HEK293 (cell line): ENCODE data around the gene SERTAD3.

Experiments used
- CTCF ChIA-PET: fragments of 350-600 bp; formaldehyde crosslinking; extraction: SDS; loops from one replicate; lab custom pipeline; 2021; ENCODE audit warnings: antibody characterized with exemption; lab: Yijun Ruan, JAX
- POLR2A ChIA-PET: fragments of 300-600 bp; formaldehyde crosslinking; extraction: SDS; loops from one replicate; lab custom pipeline; 2020; ENCODE audit warnings: antibody characterized with exemption, inconsistent platforms; lab: Yijun Ruan, JAX
- H3K27ac ChIP-seq: fragments of 200-500 bp; sonication (Bioruptor generic); 2 replicates; pipeline ENCODE4 v1.5.1; 2014; ENCODE audit warnings: low read depth, low read length, control low read depth, inconsistent platforms; ENCODE audit errors: extremely low read depth
- H3K36me3 ChIP-seq, 2 experiments: fragments of 200-500 bp in 1 of 2; sonication (Bioruptor generic) in 1 of 2; 1 replicate in 1 of 2; 2 replicates in 1 of 2; pipeline ENCODE4 v1.5.1; 2014 to 2017; ENCODE audit warnings: inconsistent platforms in 2 of 2, low read length in 2 of 2; ENCODE audit not compliant: control insufficient read depth in 2 of 2, insufficient read depth in 1 of 2
- H3K4me1 ChIP-seq: fragments of 200-500 bp; sonication (Bioruptor generic); 2 replicates; pipeline ENCODE4 v1.5.1; 2014; ENCODE audit warnings: mild to moderate bottlenecking, low read length, inconsistent platforms; ENCODE audit not compliant: control insufficient read depth, insufficient read depth
- H3K4me3 ChIP-seq: 2 replicates; pipeline ENCODE4 v1.5.1; 2011; ENCODE audit warnings: low read depth, mild to moderate bottlenecking, control low read depth, low read length, moderate library complexity
- H3K9me3 ChIP-seq: fragments of 200-500 bp; sonication (Bioruptor generic); 2 replicates; pipeline ENCODE4 v1.5.1; 2014; ENCODE audit warnings: low read depth, low read length, inconsistent platforms; ENCODE audit not compliant: control insufficient read depth, insufficient read depth
- GLIS1 ChIP-seq: fragments of 450-650 bp; formaldehyde crosslinking; IDR thresholded peaks from 2 replicates; pipeline ENCODE4 v1.5.1; 2016; ENCODE audit warnings: missing biosample characterization, missing genetic modification characterization
- KLF9 ChIP-seq: fragments of 450-650 bp; formaldehyde crosslinking; IDR thresholded peaks from 2 replicates; pipeline ENCODE4 v1.5.1; 2016; ENCODE audit warnings: missing biosample characterization, missing genetic modification characterization, low read depth
- PATZ1 ChIP-seq: fragments of 450-650 bp; formaldehyde crosslinking; IDR thresholded peaks from 2 replicates; pipeline ENCODE4 v1.5.1; 2016; ENCODE audit warnings: missing biosample characterization, missing genetic modification characterization
- PRDM1 ChIP-seq: fragments of 450-650 bp; formaldehyde crosslinking; IDR thresholded peaks from 2 replicates; pipeline ENCODE4; 2016; ENCODE audit warnings: missing biosample characterization, missing genetic modification characterization
- REPIN1 ChIP-seq: fragments of 450-650 bp; formaldehyde crosslinking; IDR thresholded peaks from 2 replicates; pipeline ENCODE4 v1.5.1; 2017; ENCODE audit warnings: missing biosample characterization, missing genetic modification characterization, low read depth
- SCRT2 ChIP-seq: fragments of 450-650 bp; formaldehyde crosslinking; IDR thresholded peaks from 2 replicates; pipeline ENCODE4 v1.5.1; 2016; ENCODE audit warnings: missing biosample characterization, missing genetic modification characterization
- SP2 ChIP-seq: fragments of 450-650 bp; formaldehyde crosslinking; IDR thresholded peaks from 2 replicates; pipeline ENCODE4 v1.5.1; 2016; ENCODE audit warnings: missing biosample characterization, missing genetic modification characterization
- SP7 ChIP-seq: fragments of 450-650 bp; formaldehyde crosslinking; IDR thresholded peaks from 2 replicates; pipeline ENCODE4 v1.5.1; 2016; ENCODE audit warnings: missing biosample characterization, missing genetic modification characterization
- WT1 ChIP-seq: fragments of 450-650 bp; formaldehyde crosslinking; IDR thresholded peaks from 2 replicates; pipeline ENCODE4 v1.5.1; 2016; ENCODE audit warnings: missing biosample characterization, missing genetic modification characterization
- ZNF169 ChIP-seq: fragments of 450-650 bp; formaldehyde crosslinking; IDR thresholded peaks from 2 replicates; pipeline ENCODE4 v1.5.1; 2016; ENCODE audit warnings: missing biosample characterization, missing genetic modification characterization
- ZNF324 ChIP-seq: fragments of 450-650 bp; formaldehyde crosslinking; IDR thresholded peaks from 2 replicates; pipeline ENCODE4 v1.5.1; 2016; ENCODE audit warnings: missing biosample characterization, missing genetic modification characterization
- ZNF398 ChIP-seq: fragments of 450-650 bp; formaldehyde crosslinking; IDR thresholded peaks from 2 replicates; pipeline ENCODE4 v1.5.1; 2017; ENCODE audit warnings: missing biosample characterization, missing genetic modification characterization
- ZNF521 ChIP-seq: fragments of 450-650 bp; formaldehyde crosslinking; IDR thresholded peaks from 2 replicates; pipeline ENCODE4 v1.5.1; 2017; ENCODE audit warnings: missing biosample characterization, mild to moderate bottlenecking, missing genetic modification characterization
- ZNF600 ChIP-seq: fragments of 450-650 bp; formaldehyde crosslinking; IDR thresholded peaks from 2 replicates; pipeline ENCODE4 v1.5.1; 2016; ENCODE audit warnings: missing biosample characterization, missing genetic modification characterization
- ZSCAN16 ChIP-seq: fragments of 450-650 bp; formaldehyde crosslinking; IDR thresholded peaks from 2 replicates; pipeline ENCODE4 v1.5.1; 2016; ENCODE audit warnings: missing biosample characterization, missing genetic modification characterization
- ZSCAN4 ChIP-seq: fragments of 450-650 bp; formaldehyde crosslinking; IDR thresholded peaks from 2 replicates; pipeline ENCODE4 v1.5.1; 2017; ENCODE audit warnings: missing biosample characterization, missing genetic modification characterization
- TF ChIP-seq, protein P1 (sequence below): fragments of 450-650 bp; formaldehyde crosslinking; IDR thresholded peaks from 2 replicates; pipeline ENCODE4 v1.5.1; 2016; ENCODE audit warnings: missing biosample characterization, missing genetic modification characterization
- TF ChIP-seq, protein P2 (sequence below): fragments of 450-650 bp; formaldehyde crosslinking; IDR thresholded peaks from 2 replicates; pipeline ENCODE4 v1.5.1; 2016; ENCODE audit warnings: missing biosample characterization, missing genetic modification characterization
- TF ChIP-seq, protein P3 (sequence below): fragments of 450-650 bp; formaldehyde crosslinking; IDR thresholded peaks from 2 replicates; pipeline ENCODE4 v1.5.1; 2016; ENCODE audit warnings: missing biosample characterization, missing genetic modification characterization
- TF ChIP-seq, protein P4 (sequence below): fragments of 450-650 bp; formaldehyde crosslinking; optimal IDR thresholded peaks from 2 replicates; pipeline ENCODE3; 2016; ENCODE audit warnings: missing biosample characterization, mild to moderate bottlenecking, missing genetic modification characterization
- TF ChIP-seq, protein P5 (sequence below): fragments of 450-650 bp; formaldehyde crosslinking; IDR thresholded peaks from 2 replicates; pipeline ENCODE4 v1.5.1; 2016; ENCODE audit warnings: missing biosample characterization, missing genetic modification characterization

Gene SERTAD3

GRCh38 chr19:40417643-40417981 lies 26.5 kb downstream of the SERTAD3 start (continued):
- TF ChIP-seq WT1 = no peak
- TF ChIP-seq GLIS1 (tag by site-specific recombination) = peak; percentile 54
- TF ChIP-seq KLF9 = no peak

DNA sequence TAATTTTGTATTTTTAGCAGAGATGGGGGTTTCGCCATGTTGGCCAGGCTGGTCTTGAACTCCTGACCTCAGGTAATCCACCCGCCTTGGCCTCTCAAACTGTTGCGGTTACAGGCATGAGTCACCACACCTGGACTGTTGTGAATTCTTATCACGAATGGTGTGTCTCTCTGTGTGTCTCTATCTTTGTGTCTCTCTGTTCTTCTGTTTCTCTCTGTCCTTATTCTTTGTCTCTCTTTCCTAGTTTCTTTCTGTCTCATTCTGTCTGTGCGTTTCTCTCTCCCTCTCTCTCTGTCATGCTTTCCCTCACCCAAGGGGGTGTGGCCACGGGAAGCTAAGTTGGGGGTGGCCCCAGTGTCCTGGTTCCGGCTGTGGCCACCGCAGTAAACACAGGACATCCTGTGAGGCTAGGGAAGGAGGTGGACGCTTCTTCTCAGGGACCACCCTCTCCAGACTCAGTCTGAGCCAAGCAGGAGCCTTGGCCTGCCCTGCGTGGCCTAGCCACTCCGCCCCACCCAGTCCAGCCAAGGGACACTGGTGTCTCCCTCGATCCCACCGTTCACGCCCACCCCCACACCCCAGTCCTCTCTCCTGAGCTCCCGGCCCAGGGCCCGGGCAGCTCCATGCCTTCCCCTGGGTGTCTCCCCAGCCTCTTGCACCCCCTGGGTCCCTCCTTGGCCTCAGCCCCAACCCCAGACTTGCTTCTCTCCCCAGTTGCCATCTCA lies 27.1 kb downstream of the SERTAD3 start:
- Histone ChIP-seq H3K9me3 (no peaks in the 10 kb centered on the region), H3K27ac (peak overlapping the region; percentile 30; the same call in 1 of the 2 replicates), H3K4me3 (no peak overlapping the region), H3K4me1 (peaks cover 14% of the 10 kb centered on the region), H3K36me3 (peaks cover 0 to 4% of the 10 kb centered on the region in 2 experiments; a peak in 2 of 3 replicates)
- ChIA-PET CTCF (interaction anchor here (0.7 to 1.8 kb wide), 6 partner anchors 9 to 113 kb away, joined by 3 to 5 read pairs (median 4); partner anchors contain the start of genes BLVRB, SERTAD1 and SERTAD3), POLR2A (interaction anchor here (0.6 to 5.5 kb wide), 6 partner anchors 9 to 389 kb away, joined by 3 to 38 read pairs (median 4); partner anchors contain the start of gene SERTAD1)
- TF ChIP-seq ZNF169 = 0 out of 2 replicates have a peak, but pooled peaks have one; percentile 37
- TF ChIP-seq ZNF324 (tag by site-specific recombination) = 0 out of 2 replicates have a peak, but pooled peaks have one; percentile 21
- TF ChIP-seq, protein P1, sequence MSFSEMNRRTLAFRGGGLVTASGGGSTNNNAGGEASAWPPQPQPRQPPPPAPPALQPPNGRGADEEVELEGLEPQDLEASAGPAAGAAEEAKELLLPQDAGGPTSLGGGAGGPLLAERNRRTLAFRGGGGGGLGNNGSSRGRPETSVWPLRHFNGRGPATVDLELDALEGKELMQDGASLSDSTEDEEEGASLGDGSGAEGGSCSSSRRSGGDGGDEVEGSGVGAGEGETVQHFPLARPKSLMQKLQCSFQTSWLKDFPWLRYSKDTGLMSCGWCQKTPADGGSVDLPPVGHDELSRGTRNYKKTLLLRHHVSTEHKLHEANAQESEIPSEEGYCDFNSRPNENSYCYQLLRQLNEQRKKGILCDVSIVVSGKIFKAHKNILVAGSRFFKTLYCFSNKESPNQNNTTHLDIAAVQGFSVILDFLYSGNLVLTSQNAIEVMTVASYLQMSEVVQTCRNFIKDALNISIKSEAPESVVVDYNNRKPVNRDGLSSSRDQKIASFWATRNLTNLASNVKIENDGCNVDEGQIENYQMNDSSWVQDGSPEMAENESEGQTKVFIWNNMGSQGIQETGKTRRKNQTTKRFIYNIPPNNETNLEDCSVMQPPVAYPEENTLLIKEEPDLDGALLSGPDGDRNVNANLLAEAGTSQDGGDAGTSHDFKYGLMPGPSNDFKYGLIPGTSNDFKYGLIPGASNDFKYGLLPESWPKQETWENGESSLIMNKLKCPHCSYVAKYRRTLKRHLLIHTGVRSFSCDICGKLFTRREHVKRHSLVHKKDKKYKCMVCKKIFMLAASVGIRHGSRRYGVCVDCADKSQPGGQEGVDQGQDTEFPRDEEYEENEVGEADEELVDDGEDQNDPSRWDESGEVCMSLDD (tag by site-specific recombination) = 0 out of 2 replicates have a peak, but pooled peaks have one; percentile 48
- TF ChIP-seq SP2 (tag by site-specific recombination) = peak; percentile 56
- TF ChIP-seq ZSCAN4 (tag by site-specific recombination) = no peak
- TF ChIP-seq, protein P2, sequence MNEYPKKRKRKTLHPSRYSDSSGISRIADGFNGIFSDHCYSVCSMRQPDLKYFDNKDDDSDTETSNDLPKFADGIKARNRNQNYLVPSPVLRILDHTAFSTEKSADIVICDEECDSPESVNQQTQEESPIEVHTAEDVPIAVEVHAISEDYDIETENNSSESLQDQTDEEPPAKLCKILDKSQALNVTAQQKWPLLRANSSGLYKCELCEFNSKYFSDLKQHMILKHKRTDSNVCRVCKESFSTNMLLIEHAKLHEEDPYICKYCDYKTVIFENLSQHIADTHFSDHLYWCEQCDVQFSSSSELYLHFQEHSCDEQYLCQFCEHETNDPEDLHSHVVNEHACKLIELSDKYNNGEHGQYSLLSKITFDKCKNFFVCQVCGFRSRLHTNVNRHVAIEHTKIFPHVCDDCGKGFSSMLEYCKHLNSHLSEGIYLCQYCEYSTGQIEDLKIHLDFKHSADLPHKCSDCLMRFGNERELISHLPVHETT (tag by site-specific recombination) = peak; percentile 15; the same call in 1 of the 2 replicates
- 0 out of 2 replicates have a peak, but pooled peaks have one; percentile 52 for TF ChIP-seq ZNF600 (tag by site-specific recombination)
- TF ChIP-seq REPIN1 (tag by site-specific recombination) = no peak
- TF ChIP-seq, protein P3, sequence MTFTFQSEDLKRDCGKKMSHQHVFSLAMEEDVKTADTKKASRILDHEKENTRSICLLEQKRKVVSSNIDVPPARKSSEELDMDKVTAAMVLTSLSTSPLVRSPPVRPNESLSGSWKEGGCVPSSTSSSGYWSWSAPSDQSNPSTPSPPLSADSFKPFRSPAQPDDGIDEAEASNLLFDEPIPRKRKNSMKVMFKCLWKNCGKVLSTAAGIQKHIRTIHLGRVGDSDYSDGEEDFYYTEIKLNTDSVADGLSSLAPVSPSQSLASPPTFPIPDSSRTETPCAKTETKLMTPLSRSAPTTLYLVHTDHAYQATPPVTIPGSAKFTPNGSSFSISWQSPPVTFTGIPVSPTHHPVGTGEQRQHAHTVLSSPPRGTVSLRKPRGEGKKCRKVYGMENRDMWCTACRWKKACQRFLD (tag by site-specific recombination) = no peak
- no peak; the same call in 1 of the 2 replicates for TF ChIP-seq GLIS1 (tag by site-specific recombination)
- 0 out of 2 replicates have a peak, but pooled peaks have one; percentile 17 for TF ChIP-seq ZNF398 (tag by site-specific recombination)
- TF ChIP-seq, protein P4, sequence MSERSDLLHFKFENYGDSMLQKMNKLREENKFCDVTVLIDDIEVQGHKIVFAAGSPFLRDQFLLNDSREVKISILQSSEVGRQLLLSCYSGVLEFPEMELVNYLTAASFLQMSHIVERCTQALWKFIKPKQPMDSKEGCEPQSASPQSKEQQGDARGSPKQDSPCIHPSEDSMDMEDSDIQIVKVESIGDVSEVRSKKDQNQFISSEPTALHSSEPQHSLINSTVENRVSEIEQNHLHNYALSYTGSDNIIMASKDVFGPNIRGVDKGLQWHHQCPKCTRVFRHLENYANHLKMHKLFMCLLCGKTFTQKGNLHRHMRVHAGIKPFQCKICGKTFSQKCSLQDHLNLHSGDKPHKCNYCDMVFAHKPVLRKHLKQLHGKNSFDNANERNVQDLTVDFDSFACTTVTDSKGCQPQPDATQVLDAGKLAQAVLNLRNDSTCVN (tag by site-specific recombination) = peak; percentile 16
- peak; percentile 72 for TF ChIP-seq SP7
- TF ChIP-seq ZSCAN16 = no peak
- TF ChIP-seq PATZ1 (tag by site-specific recombination) = 0 out of 2 replicates have a peak, but pooled peaks have one; percentile 31
- TF ChIP-seq SCRT2 = peak; percentile 65
- TF ChIP-seq ZNF521 (tag by site-specific recombination) = no peak
- TF ChIP-seq, protein P5, sequence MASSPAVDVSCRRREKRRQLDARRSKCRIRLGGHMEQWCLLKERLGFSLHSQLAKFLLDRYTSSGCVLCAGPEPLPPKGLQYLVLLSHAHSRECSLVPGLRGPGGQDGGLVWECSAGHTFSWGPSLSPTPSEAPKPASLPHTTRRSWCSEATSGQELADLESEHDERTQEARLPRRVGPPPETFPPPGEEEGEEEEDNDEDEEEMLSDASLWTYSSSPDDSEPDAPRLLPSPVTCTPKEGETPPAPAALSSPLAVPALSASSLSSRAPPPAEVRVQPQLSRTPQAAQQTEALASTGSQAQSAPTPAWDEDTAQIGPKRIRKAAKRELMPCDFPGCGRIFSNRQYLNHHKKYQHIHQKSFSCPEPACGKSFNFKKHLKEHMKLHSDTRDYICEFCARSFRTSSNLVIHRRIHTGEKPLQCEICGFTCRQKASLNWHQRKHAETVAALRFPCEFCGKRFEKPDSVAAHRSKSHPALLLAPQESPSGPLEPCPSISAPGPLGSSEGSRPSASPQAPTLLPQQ (tag by site-specific recombination) = no peak
- peak; percentile 79 for TF ChIP-seq PRDM1 (tag by site-specific recombination)
